WTC11 (cell line): Measurements from ENCODE around the gene TCAP. TPM values are rescaled to one million over a fixed set of nuclear protein-coding genes. Genes with fewer than 3 reads are reported as not detected.

ENCODE experiments used
- ATAC-seq: fragments of 200-7000 bp; cut with Tn5 transposase; 2 replicates; pipeline ENCODE4 v1.10.0; 2021; ENCODE audit warnings: mild to moderate bottlenecking, moderate library complexity
- CTCF ChIA-PET: fragments of 300-600 bp; sonication (Branson Sonifier 250); formaldehyde crosslinking; loops from one replicate; lab custom pipeline; 2021; ENCODE audit warnings: antibody characterized with exemption; lab: Charles Lee
- POLR2A ChIA-PET: fragments of 350-600 bp; sonication (Branson Sonifier 250); formaldehyde crosslinking; loops from one replicate; lab custom pipeline; 2021; ENCODE audit warnings: antibody characterized with exemption; lab: Charles Lee
- DNase-seq: peaks from one replicate; pipeline ENCODE4 v3.0.0; 2021; ENCODE audit warnings: low spot score
- H3K27ac Mint-ChIP-seq: 2 replicates; pipeline ENCODE4 v1.8.0; 2021; ENCODE audit warnings: mixed read lengths
- H3K27me3 Mint-ChIP-seq: 2 replicates; pipeline ENCODE4 v1.8.0; 2021; ENCODE audit warnings: low read depth, mild to moderate bottlenecking, moderate library complexity, mixed read lengths
- H3K36me3 Mint-ChIP-seq: 2 replicates; pipeline ENCODE4 v1.8.0; 2021; ENCODE audit warnings: mixed read lengths
- H3K4me1 Mint-ChIP-seq: 2 replicates; pipeline ENCODE4 v1.8.0; 2022; ENCODE audit warnings: mixed read lengths
- H3K4me3 Mint-ChIP-seq: 2 replicates; pipeline ENCODE4 v1.8.0; 2021; ENCODE audit warnings: mild to moderate bottlenecking, moderate library complexity, mixed read lengths
- H3K9me3 Mint-ChIP-seq: 2 replicates; pipeline ENCODE4 v1.8.0; 2021; ENCODE audit warnings: mixed read lengths
- ATF6 ChIP-seq: sonication (generic); formaldehyde crosslinking; IDR thresholded peaks from 2 replicates; pipeline ENCODE4 v1.8.1; 2023; ENCODE audit warnings: mild to moderate bottlenecking, missing genetic modification reagents
- CBFB ChIP-seq: sonication (generic); formaldehyde crosslinking; IDR thresholded peaks from 2 replicates; pipeline ENCODE4 v1.8.1; 2022; ENCODE audit warnings: mild to moderate bottlenecking, low read depth, missing genetic modification reagents
- ELF4 ChIP-seq: sonication (generic); formaldehyde crosslinking; IDR thresholded peaks from 2 replicates; pipeline ENCODE4 v1.8.1; 2022; ENCODE audit warnings: low read depth, mild to moderate bottlenecking, moderate library complexity, missing genetic modification reagents
- ESRRA ChIP-seq: sonication (generic); formaldehyde crosslinking; IDR thresholded peaks from 2 replicates; pipeline ENCODE4 v1.8.1; 2022; ENCODE audit warnings: mild to moderate bottlenecking, missing genetic modification reagents, borderline replicate concordance
- FOXK1 ChIP-seq: sonication (generic); formaldehyde crosslinking; IDR thresholded peaks from 2 replicates; pipeline ENCODE4 v1.8.0; 2022; ENCODE audit warnings: mild to moderate bottlenecking, moderate library complexity, missing genetic modification reagents
- FOXP1 ChIP-seq: sonication (generic); formaldehyde crosslinking; IDR thresholded peaks from 2 replicates; pipeline ENCODE4 v1.8.0; 2022; ENCODE audit warnings: missing genetic modification reagents, mild to moderate bottlenecking, moderate library complexity, borderline replicate concordance
- GRHL2 ChIP-seq: fragments of 250-450 bp; sonication (Bioruptor Pico); IDR thresholded peaks from 2 replicates; pipeline ENCODE4 v1.8.0; 2022; ENCODE audit warnings: mild to moderate bottlenecking, moderate library complexity; ENCODE audit not compliant: insufficient replicate concordance, severe bottlenecking
- IRF1 ChIP-seq: sonication (generic); formaldehyde crosslinking; IDR thresholded peaks from 2 replicates; pipeline ENCODE4 v1.8.0; 2023; ENCODE audit warnings: missing genetic modification reagents
- IRF2 ChIP-seq: sonication (generic); formaldehyde crosslinking; IDR thresholded peaks from 2 replicates; pipeline ENCODE4 v1.8.0; 2022; ENCODE audit warnings: low read depth, missing genetic modification reagents, borderline replicate concordance
- MYBL2 ChIP-seq: sonication (generic); formaldehyde crosslinking; IDR thresholded peaks from 2 replicates; pipeline ENCODE4 v1.8.1; 2023; ENCODE audit warnings: mild to moderate bottlenecking, moderate library complexity, missing genetic modification reagents
- NFE2L1 ChIP-seq: sonication (generic); formaldehyde crosslinking; IDR thresholded peaks from 2 replicates; pipeline ENCODE4 v1.8.1; 2023; ENCODE audit warnings: missing genetic modification reagents
- NR1H2 ChIP-seq: sonication (generic); formaldehyde crosslinking; IDR thresholded peaks from 2 replicates; pipeline ENCODE4 v1.9.0; 2021; ENCODE audit warnings: mild to moderate bottlenecking, moderate library complexity, missing genetic modification reagents
- NR2C2 ChIP-seq: sonication (generic); formaldehyde crosslinking; IDR thresholded peaks from 2 replicates; pipeline ENCODE4 v1.8.0; 2022; ENCODE audit warnings: mild to moderate bottlenecking, missing genetic modification reagents
- OVOL2 ChIP-seq: fragments of 250-450 bp; sonication (Bioruptor Pico); IDR thresholded peaks from 2 replicates; pipeline ENCODE4 v1.9.0; 2021; ENCODE audit warnings: mild to moderate bottlenecking, borderline replicate concordance
- TEAD1 ChIP-seq: sonication (generic); formaldehyde crosslinking; IDR thresholded peaks from 2 replicates; pipeline ENCODE4 v1.8.0; 2022; ENCODE audit warnings: mild to moderate bottlenecking, missing genetic modification reagents
- ZNF416 ChIP-seq: fragments of 250-450 bp; sonication (Bioruptor Pico); IDR thresholded peaks from 2 replicates; pipeline ENCODE4 v1.9.0; 2021; ENCODE audit warnings: mild to moderate bottlenecking, inconsistent platforms
- total RNA-seq: library from RNA; stranded (reverse); gene quantifications from 3 replicates; pipeline ENCODE4 v1.2.3, GENCODE V29; 2021
- TF ChIP-seq, protein P1 (sequence below): sonication (generic); formaldehyde crosslinking; IDR thresholded peaks from 2 replicates; pipeline ENCODE4 v1.8.1; 2023; ENCODE audit warnings: mild to moderate bottlenecking, missing genetic modification reagents, borderline replicate concordance
- TF ChIP-seq, protein P2 (sequence below): sonication (generic); formaldehyde crosslinking; IDR thresholded peaks from 2 replicates; pipeline ENCODE4 v1.8.1; 2022; ENCODE audit warnings: low read depth, missing genetic modification reagents, borderline replicate concordance
- TF ChIP-seq, protein P3 (sequence below): fragments of 250-450 bp; sonication (Bioruptor Pico); IDR thresholded peaks from 2 replicates; pipeline ENCODE4 v1.9.0; 2021; ENCODE audit warnings: mild to moderate bottlenecking

The TCAP gene
- total RNA-seq, 1 experiment from 2014 or later = 2.9 TPM

DNA sequence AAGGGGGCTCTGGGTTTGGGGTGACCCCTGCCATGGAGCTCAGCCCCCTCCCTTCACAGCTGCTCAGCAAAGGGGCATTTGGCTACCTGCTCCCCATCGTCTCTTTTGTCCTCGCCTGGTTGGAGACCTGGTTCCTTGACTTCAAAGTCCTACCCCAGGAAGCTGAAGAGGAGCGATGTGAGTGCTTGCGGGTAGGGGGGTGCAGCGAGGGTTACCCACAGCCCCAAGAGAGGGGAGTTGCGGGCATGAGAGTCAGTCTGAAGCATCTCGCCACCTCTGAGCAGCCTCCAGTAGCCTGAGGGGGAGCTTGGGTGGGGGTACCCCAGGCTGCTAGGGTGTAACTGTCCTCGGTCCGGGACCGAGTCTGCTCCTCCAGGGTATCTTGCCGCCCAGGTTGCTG, 6.8 kb upstream of the TCAP start:
- no peak overlapping the region for H3K4me3 Mint-ChIP-seq
- no peak for TF ChIP-seq TEAD1 (CRISPR knock-in tag)
- no peak for TF ChIP-seq FOXP1 (CRISPR knock-in tag)
- no peak for TF ChIP-seq GRHL2 (CRISPR knock-in tag)
- no peak for TF ChIP-seq FOXK1 (CRISPR knock-in tag)
- TF ChIP-seq, protein P1, sequence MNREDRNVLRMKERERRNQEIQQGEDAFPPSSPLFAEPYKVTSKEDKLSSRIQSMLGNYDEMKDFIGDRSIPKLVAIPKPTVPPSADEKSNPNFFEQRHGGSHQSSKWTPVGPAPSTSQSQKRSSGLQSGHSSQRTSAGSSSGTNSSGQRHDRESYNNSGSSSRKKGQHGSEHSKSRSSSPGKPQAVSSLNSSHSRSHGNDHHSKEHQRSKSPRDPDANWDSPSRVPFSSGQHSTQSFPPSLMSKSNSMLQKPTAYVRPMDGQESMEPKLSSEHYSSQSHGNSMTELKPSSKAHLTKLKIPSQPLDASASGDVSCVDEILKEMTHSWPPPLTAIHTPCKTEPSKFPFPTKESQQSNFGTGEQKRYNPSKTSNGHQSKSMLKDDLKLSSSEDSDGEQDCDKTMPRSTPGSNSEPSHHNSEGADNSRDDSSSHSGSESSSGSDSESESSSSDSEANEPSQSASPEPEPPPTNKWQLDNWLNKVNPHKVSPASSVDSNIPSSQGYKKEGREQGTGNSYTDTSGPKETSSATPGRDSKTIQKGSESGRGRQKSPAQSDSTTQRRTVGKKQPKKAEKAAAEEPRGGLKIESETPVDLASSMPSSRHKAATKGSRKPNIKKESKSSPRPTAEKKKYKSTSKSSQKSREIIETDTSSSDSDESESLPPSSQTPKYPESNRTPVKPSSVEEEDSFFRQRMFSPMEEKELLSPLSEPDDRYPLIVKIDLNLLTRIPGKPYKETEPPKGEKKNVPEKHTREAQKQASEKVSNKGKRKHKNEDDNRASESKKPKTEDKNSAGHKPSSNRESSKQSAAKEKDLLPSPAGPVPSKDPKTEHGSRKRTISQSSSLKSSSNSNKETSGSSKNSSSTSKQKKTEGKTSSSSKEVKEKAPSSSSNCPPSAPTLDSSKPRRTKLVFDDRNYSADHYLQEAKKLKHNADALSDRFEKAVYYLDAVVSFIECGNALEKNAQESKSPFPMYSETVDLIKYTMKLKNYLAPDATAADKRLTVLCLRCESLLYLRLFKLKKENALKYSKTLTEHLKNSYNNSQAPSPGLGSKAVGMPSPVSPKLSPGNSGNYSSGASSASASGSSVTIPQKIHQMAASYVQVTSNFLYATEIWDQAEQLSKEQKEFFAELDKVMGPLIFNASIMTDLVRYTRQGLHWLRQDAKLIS (CRISPR knock-in tag) = no peak
- no peak for TF ChIP-seq IRF2 (CRISPR knock-in tag)
- no peak for TF ChIP-seq IRF1
- H3K36me3 Mint-ChIP-seq = peaks cover 13% of the 10 kb centered on the region
- peaks cover 30% of the 10 kb centered on the region for H3K4me1 Mint-ChIP-seq
- no peaks in the 10 kb centered on the region for H3K27me3 Mint-ChIP-seq
- ChIA-PET POLR2A (interaction anchor here (0.6 kb wide), 1 partner anchor 8 kb away, joined by 3 read pairs; no protein-coding TSS in a partner anchor), CTCF (interaction anchor here (1.1 to 18.1 kb wide), 3 partner anchors 15 to 47 kb away, joined by 3 to 851 read pairs (median 3); partner anchors contain the start of genes PPP1R1B and STARD3)
- DNase-seq (no peak), ATAC-seq (no peak)
- H3K9me3 Mint-ChIP-seq = no peaks in the 10 kb centered on the region
- no peak overlapping the region for H3K27ac Mint-ChIP-seq

DNA sequence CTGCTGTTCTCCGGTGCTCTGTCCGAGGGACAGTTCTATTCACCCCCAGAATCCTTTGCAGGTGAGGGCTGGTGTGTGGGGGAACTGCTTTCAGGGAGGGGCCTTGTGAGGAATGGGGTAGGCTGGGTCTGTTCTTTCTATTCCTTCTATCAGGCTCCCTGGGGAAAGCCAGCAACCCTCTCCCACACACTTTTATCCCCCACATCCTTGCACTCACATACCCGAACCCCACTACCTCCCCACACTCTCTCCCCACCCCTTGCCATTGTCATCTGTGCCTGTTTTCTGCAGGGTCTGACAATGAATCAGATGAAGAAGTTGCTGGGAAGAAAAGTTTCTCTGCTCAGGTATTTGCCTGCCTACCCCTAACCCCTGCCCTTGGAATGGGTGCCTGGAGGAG, 6.4 kb upstream of the TCAP start:
- Mint-ChIP-seq H3K27ac (no peak overlapping the region), H3K27me3 (no peaks in the 10 kb centered on the region), H3K4me3 (no peak overlapping the region)
- DNase-seq (no peak), ATAC-seq (no peak)
- TF ChIP-seq NR2C2 (CRISPR knock-in tag) (no peak), ESRRA (CRISPR knock-in tag) (no peak), ZNF416 (no peak), ATF6 (CRISPR knock-in tag) (no peak), CBFB (CRISPR knock-in tag) (no peak)
- TF ChIP-seq, all 79 proteins: peak for 0
- ChIA-PET CTCF (interaction anchor here (1.1 to 18.1 kb wide), 2 partner anchors 30 to 46 kb away, joined by 3 to 851 read pairs; partner anchors contain the start of genes PPP1R1B and STARD3), POLR2A (no interaction called here)
- Mint-ChIP-seq H3K9me3 (no peaks in the 10 kb centered on the region), H3K36me3 (peaks cover 13% of the 10 kb centered on the region), H3K4me1 (peaks cover 29% of the 10 kb centered on the region)

DNA sequence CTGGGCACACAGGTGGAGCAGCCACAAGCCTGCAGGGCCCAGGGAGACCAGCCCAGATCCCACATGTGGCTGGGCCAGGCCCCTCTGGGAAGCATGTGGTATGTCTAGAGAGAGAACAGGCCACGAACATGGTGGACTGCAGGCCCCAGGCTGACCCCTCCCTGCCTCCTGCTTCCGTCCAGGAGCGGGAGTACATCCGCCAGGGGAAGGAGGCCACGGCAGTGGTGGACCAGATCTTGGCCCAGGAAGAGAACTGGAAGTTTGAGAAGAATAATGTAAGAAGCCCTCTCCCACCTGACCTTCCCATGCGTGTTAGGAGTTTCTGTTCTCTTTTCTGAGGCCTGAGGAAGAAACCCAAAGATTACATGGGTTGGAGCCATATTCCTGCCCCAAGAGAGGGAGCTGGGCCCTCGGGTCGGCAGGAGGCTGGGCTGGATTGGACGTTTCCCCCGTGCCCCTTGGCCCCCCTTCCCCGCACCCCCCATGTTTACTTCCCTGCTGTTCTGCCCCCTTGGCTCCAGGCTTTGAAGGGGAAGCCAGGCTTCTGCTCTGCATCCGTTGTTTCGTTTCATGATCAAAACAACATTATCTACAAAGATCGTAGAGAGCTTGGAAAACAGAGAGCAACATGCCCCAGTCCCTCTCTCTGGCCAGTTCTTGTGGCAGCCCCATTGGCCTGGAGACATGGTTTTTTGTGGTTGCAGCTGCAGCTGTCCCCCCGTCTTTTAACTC, 5.7 kb upstream of the TCAP start:
- Mint-ChIP-seq H3K4me1 (peaks cover 31% of the 10 kb centered on the region), H3K4me3 (no peak overlapping the region), H3K27ac (no peak overlapping the region), H3K9me3 (no peaks in the 10 kb centered on the region), H3K36me3 (peaks cover 13% of the 10 kb centered on the region), H3K27me3 (no peaks in the 10 kb centered on the region)
- ATAC-seq (no peak), DNase-seq (no peak)
- ChIA-PET CTCF (interaction anchor here (0.9 to 18.0 kb wide), 3 partner anchors 20 to 112 kb away, joined by 3 to 876 read pairs (median 3); partner anchors contain the start of gene PPP1R1B), POLR2A (no interaction called here)
- TF ChIP-seq OVOL2 (CRISPR knock-in tag) = no peak
- TF ChIP-seq, protein P2, sequence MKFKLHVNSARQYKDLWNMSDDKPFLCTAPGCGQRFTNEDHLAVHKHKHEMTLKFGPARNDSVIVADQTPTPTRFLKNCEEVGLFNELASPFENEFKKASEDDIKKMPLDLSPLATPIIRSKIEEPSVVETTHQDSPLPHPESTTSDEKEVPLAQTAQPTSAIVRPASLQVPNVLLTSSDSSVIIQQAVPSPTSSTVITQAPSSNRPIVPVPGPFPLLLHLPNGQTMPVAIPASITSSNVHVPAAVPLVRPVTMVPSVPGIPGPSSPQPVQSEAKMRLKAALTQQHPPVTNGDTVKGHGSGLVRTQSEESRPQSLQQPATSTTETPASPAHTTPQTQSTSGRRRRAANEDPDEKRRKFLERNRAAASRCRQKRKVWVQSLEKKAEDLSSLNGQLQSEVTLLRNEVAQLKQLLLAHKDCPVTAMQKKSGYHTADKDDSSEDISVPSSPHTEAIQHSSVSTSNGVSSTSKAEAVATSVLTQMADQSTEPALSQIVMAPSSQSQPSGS (CRISPR knock-in tag) = no peak
- no peak for TF ChIP-seq GRHL2 (CRISPR knock-in tag)
- TF ChIP-seq MYBL2 (CRISPR knock-in tag) = no peak
- no peak for TF ChIP-seq ELF4 (CRISPR knock-in tag)
- TF ChIP-seq, protein P3, sequence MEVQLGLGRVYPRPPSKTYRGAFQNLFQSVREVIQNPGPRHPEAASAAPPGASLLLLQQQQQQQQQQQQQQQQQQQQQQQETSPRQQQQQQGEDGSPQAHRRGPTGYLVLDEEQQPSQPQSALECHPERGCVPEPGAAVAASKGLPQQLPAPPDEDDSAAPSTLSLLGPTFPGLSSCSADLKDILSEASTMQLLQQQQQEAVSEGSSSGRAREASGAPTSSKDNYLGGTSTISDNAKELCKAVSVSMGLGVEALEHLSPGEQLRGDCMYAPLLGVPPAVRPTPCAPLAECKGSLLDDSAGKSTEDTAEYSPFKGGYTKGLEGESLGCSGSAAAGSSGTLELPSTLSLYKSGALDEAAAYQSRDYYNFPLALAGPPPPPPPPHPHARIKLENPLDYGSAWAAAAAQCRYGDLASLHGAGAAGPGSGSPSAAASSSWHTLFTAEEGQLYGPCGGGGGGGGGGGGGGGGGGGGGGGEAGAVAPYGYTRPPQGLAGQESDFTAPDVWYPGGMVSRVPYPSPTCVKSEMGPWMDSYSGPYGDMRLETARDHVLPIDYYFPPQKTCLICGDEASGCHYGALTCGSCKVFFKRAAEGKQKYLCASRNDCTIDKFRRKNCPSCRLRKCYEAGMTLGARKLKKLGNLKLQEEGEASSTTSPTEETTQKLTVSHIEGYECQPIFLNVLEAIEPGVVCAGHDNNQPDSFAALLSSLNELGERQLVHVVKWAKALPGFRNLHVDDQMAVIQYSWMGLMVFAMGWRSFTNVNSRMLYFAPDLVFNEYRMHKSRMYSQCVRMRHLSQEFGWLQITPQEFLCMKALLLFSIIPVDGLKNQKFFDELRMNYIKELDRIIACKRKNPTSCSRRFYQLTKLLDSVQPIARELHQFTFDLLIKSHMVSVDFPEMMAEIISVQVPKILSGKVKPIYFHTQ (CRISPR knock-in tag) = no peak
- no peak for TF ChIP-seq NR1H2 (CRISPR knock-in tag)
- no peak for TF ChIP-seq NFE2L1 (CRISPR knock-in tag)
